HG03460 (cell line): ENCODE results near the gene ABL1.
"Not testable (repeated sequence)": the region's sequence is repeated elsewhere in the genome, so short reads cannot be mapped to it uniquely, and the experiment has no call there.

Experiments used
- ATAC-seq: cut with Tn5 transposase; IDR thresholded peaks from one replicate; pipeline ENCODE4 v1.9.1; 2021; ENCODE audit not compliant: unreplicated experiment

Gene ABL1

DNA sequence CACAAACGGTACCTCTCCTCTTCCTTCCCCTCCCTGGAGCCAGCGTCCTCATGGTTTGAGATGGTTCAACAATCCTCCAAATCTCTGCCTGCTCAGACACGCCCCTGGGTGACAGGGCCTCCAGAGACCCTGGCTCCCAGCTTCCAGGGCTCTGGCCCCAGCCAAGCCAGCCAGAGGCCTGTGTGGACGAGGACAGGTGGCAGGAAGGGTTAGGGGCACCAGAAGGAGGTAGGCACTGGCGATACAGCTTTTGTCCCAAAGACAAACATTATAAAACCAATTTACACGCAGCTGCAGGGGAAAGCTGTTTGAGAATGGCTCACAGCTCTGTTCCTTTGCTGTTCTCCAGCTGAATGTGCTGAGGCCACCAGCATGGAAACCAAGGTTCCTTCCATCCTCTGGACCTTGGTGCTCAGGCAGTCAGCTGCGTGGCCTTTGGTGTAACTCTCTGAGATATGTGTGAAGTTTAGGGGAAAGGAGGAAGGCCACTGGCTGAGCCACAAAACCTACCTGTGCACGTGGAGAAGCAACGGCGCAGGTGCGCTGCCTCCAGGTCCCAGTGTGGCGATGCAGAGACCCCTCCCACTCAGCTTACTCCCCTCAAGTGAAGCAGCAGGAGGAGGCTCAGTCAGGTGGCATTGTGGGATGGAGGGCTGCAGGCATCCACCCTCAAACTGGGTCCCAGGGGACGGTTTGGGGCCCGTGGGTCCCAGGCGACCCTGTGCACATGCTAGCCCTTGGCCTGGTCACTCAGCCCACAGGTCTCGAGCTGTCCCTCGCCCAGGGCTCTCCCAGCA is 65.8 kb downstream of the ABL1 start:
- no peak for ATAC-seq

DNA sequence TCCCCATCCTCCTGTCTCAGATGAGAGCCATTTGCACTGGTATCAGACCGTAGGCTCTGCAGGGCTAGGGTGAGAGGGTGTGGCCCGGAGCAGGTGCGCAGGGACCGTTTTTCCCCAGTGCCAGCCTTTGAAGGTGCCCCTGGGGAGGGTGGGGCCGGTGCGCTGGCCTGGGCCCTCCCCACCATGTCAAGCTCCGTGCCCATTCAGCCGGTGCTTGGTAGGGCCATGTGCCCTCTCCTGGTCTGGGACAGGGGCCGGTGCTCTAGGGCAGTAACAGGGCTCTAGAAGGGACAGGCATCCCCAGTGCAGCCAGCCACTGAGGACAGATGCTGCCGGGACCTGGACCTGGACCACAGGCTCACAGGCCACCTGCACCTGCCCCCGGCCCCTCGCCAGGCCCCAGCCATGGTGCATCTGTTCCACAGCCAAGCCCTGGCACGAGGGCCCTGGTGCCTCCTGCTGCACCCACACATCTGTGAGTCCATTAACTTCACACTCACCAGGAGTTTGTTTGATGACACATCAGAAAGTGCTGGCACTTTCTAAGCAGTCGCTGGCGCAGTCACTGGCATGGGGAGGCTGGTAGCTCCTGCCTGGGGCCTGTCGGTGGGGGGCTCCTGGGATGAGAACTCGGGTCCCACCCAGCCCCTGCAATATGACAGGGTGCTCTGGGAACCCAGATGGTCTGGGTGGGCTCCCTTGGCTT is 66.6 kb downstream of the ABL1 start:
- no peak for ATAC-seq

DNA sequence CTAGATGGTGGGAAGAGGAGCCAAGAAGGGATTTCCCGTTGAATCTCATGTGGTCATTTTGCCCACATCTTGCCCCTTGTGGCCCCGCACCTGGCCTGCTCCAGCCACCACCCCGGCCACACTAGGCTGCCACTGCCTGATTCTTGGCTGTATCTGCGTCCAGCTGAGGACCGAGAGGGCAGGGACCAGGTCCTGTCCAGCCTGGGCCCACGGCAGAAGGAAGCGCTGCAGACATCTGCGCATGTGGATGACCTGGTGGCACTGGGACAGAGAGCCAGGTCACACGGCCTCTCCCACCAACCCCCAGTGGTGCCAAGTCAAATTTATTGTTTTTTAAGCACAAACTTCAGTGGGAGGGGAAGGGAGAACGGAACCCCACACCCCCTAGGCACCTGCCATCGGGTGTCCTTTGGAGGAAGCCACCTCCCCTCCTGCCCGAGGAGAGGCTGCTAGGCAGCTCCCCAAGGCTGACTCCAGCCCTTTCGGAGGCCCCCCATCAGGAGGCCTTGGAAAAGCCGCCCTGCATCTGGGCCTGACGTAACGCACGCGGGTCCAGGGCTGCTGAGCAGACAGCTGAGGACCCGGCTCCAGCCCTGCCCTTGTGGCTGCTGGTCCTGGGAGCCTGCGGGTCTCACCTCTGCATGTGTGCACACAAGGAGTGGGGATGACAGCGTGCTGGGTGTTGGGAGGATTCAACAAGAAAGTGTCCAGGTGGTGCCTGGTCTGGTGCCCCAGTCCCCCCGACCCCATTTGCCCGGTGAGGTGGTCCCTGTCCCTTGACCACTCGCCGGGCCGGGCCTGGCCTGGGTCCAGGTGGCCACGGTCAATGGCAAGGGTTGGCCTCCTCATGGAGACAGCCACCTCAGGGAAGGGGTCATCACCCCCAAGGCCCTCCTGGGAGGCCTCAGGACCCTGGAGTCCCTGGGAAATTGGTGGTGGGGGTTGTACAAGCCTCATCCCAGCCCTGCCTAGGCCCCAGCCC is 67.4 kb downstream of the ABL1 start:
- ATAC-seq: no peak

DNA sequence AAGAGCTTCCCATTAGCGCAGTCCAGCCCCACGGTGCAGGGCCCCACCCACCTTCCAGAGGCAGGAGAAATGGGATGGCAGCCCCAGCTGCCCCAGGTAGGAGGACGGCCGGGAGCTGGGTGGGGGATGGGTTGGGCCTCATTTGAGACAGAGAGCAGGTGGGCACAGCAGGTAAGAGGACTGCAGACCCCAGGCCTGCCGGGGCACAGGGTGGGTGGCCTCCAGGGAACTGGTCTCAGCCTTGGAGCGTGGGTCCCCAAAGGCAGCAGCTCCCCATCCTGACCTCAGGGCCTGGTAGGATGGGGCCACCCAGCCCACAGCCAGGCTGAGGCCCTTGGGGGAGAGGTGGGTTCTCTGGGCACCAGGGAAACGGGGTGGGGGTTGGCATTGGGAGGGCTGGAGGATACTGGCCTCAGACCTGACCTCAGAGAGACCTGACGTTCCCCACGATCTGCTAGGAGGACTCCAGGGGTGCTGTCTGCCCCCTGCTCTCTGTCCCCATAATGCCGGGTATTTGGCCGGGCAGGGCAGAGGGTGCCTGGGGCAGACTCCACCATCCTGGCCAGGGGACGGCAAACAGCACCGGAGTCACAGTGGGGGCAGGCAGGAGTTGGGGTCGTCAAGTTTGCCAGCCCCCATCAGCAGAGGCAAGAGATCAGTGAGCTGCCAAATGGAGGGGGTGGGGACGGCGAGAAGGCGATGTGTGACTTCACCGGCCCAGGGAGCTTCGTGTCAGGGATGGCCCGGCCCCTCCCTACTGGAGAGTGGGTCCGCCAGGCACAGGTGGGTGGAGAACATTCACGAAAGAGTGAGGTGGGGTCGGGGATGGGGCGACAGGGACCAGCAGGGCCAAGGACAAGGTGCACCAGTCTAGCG is 68.4 kb downstream of the ABL1 start:
- ATAC-seq: no peak

DNA sequence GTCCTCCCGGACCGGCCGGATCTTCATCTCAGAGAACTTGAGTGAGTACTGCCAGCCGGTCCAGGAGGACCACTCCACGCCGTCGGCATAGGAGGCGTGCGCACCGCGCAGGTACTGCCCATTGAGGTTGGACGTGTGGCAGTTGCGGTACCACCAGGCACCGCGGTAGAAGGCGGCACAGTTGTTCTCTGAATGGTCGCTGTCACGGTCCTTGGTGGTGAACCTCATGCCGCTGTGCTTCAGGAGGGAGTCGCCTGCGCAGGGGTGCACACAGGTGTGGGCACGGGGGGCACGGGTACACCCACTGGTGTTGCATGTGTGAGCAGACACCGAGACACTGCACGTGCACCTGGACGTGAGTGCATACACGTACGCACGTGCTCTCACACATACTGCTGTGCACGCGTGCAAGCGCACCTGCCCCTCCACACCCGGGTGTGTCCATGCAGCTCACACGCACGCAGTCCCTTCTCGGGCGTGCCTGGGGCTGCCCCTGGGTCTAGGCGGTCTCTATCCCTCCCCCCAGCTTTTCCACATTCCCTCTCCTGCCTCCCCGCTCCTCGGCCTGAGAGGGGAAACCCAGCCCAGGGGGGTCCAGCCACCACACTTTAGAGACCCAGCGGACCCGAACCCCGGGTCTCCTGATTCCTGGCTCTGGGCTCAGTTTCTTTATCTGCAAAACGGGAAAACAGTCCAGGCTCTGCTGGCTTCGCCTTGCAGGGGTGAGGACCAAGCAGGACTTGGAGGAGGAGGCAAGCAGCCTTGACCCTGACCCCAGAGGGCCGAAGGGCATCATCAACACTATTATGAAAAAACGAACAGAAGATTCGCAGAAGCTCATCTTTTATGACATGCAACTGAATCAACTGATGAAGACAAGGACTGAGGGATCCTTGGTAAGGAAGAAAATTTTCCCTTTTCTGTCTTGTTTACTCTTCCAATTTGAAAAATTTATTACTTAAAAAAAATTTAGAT is 69.3 kb downstream of the ABL1 start:
- no peak for ATAC-seq

DNA sequence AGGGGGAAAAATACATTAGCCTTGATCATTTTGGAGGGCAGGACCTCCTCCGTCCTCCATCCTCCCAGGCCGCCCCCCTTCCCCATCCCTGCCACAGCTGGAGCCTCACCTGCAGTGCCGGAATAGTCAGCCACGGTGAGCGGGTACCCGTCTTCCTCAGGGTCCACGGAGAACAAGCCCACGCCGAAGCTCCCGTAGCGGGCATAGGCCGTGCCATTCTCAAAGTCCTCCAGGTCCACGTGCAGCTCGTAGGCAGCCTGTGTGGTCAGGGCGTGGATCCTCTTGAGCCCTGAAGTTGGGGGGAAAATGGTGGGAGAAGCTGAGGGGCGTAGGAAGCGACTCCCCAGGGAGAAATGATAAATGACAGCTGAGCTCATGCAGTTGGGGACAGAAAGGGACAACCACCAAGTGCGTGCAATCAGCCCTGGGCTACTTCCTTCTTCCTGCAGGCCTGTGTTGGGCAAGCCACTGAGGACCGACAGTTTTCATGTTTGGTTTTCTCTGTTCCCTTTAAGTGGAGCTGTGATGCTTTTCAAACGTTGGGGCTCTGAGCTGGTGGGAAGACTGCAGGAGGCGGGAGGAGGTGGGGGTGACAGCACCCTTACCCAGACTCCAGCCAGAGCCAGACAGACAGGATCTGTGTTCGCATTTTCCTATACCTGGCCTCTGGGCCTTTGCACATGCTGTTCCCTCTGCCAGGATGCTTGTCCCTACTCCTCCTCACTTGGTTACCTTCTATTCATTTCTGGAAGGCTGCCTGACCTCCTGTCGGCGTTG is 70.3 kb downstream of the ABL1 start:
- no peak for ATAC-seq

DNA sequence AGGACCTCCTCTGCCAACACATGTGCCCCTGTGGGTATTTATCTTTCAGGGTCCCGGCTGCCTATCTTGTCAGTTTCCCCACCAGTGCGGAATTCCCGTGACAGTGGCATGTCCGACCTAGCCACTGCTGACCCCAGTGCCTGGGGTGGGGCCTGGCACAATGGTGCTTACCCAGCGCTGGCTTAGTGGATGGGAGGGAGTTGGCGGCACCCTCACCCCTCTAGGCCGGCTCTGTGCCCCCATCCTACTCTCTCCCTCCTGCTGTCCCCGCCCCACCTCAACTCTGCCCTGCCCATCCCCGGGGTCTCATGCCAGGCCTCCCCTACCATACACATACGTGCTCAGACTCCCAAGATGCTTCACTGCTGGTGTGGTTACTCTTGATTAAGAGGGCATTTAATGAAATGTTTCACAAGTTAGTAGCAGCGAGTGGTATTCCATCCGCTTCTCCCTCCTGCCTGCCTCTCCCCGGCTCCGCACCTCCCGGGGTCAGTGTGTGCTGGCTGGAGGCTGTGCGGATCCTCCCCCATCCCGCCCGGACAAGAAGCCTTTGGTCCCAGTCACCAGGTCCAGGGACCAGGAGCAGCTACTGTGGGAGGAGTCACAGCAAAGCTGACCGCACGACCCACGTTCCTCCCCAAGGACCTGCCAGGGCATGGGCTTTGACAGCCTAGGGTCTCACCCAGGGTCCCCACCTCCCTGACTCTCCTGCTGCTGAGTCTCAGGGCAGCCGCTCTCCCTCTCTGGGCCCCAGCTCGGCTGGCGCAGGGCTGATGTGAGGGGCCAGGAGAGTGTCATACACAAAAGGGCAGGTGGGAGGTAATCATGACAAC is 71.1 kb downstream of the ABL1 start:
- no peak for ATAC-seq

DNA sequence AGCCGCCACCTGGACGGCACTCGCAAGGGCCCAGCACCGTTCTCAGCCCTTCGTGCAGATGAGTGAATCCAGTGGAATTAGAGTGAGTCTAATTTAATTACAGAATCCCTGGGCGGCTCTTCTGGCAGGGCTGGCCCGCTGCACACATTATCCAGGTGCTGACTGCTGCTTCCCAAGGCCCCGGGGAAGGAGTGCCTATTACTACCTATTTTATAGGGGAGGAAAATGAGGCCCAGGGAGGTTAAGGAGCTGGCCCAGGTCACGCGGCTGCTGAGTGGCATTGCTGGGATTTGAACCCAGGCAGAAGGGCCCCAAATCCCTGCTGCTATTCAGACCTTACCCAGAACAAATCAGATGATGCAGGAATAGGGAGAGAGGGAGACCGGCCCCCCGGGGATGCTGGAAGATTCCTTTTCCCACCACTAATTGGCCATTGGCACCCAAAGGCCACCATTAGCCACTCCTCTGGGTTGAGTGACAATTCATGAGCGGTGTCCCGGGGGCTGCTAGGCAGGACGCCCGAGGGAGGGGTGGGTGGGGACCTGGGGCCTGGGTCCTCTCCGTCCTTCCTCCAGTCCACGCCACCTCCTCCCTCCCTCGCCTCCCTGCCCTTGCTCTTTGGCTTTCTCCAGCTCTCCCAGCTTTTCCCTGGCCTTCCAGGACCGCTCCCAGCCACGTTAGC is 71.8 kb downstream of the ABL1 start:
- ATAC-seq: no peak

DNA sequence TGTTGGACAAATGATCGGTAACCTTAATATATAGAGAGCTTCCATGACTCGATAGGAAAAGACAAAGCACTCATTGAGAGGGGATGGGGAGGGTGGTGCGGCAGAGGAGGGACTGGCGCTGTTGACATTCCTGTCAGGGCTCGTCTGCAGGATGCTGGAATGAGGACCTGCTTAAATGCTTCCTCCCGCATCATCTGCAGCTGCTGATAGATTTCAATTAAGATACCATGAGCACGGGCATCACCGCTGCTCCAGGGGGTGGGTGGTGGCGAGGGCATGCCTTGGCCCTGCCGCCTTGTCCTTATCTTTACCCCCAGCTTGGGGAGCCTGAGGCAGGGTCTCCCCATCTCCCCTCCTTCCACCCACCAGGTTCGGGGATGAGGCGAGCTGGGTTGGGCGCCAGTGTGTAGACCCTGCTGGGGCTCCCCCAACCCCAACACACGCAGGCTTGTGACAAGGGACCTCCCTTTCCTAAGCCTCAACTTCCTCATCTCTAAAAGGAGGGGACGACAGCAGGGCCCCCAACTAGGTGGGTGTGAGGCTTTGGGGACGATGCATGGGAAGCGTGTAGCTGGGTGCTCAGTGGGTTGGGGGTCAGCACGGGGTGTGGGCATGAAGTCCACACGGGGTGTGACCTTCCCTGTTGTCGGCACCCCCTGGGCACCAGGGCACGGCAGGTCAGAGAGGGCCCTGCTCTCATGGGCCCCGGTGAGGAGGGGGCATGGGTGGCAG is 73.3 kb downstream of the ABL1 start:
- ATAC-seq: no peak

DNA sequence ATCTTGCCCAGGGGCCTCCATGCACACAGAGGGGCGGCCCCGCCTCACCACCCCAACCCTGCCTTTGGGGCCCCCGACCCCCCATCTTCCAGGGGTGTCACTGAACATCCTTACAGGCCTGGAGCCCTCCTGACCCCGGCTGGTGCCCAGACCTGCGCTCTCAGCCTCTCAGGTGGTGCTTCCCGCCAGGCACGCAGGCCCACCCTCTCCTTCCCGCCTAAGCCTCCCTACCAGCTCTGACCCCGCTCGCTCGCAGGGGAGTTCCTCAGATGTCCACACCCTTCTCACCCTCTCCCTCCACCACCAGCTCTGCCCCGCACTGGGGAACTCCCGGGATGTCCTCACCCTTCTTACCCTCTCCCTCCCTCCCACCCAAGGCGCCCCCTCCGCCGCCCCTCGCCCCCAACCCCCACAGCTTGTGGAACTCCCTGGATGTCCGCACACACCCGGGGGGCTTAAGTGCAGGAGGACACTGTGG is 73.9 kb downstream of the ABL1 start:
- ATAC-seq: no peak

DNA sequence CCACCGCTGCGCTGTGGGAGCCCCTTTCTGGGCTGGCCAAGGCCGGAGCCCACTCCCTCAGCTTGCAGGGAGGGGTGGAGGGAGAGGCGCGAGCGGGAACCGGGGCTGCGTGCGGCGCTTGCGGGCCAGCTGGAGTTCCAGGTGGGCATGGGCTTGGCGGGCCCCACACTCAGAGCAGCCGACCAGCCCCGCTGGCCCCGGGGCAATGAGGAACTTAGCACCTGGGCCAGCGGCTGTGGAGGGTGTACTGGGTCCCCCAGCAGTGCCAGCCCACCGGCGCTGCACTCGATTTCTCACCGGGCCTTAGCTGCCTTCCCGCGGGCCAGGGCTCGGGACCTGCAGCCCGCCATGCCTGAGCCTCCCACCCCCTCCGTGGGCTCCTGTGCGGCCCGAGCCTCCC is 75.0 kb downstream of the ABL1 start:
- not testable (repeated sequence) for ATAC-seq

DNA sequence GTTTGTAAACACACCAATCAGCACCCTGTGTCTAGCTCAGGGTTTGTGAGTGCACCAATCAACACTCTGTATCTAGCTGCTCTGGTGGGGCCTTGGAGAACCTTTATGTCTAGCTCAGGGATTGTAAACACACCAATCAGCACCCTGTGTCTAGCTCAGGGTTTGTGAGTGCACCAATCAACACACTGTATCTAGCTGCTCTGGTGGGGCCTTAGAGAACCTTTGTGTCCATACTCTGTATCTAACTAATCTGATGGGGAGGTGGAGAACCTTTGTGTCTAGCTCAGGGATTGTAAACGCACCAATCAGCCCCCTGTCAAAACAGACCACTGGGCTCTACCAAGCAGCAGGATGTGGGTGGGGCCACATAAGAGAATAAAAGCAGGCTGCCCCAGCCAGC is 75.6 kb downstream of the ABL1 start:
- ATAC-seq: not testable (repeated sequence)

DNA sequence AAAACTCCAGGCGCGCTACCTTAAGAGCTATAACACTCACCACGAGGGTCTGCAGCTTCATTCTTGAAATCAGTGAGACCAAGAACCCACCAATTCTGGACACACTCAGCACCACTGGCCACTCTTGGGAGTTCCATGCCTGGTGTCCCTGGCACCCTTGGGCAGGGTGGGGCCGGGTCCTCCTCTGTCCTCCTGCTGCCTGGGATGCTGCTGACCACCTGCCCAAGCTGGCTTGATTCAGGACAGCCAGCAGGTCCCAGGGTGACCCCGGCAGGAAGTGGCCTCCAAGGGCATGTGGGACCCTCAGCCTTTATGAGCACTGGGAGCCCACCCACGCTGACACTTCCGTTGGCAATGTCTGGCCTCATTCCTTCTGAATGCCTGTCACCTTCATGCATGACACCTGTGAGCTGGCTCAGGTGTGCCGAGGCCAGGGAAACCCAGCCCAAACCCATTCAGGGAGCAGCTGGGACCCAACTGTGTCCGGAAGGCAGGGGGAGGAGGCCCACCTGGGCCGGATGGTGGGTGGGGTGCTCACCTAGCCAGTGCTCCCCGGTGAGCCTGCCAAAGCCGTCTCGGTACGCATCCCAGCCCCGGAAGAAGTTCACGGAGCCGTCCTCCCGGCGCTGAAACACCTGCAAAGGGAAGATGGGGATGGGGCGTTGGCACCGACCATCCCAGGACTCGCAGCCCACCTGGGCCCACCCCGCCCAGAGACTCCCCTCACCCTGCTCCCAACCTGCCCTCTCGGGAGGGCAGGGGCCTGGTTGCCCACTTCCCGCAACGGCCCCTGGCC is 76.4 kb downstream of the ABL1 start:
- ATAC-seq: no peak

DNA sequence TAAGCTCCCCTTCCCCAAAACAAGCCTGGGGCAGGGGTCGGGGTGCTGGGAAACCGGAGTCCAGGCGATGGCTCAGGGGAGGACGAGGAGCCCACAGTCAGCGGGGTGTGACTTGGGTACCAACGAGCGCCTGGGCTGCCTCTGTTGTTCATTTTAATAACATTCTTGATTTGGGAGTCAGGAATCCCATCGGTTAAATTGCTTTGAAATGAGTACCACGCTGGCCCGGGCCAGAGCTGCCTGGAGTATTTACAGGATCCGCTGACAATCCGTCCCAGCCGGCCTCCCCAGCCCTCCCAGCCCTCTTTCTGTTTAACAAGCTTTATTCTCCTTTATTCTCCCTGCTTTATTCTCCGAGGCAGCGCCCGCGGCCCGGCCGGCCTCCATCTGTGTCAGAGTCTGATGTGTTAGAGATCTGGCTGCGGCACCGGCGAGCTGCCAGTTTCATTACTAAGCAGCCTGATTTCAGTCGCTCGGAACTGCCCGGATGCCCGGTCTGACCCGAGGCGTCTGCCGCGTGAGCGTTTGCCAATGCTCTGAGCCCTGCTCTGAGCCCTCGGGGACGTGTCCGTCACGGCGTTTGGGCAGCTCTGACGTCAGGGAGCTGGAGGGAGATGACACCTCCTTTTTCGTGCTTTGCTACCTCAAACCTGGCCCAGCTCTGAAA is 78.0 kb downstream of the ABL1 start:
- ATAC-seq: no peak
